SK-N-MC (cell line): ENCODE data around the gene ZNF205.

Experiments used
- EZH2 ChIP-seq: fragments of 200-600 bp; sonication (generic); IDR thresholded peaks from one replicate; pipeline ENCODE4 v1.6.1; 2017; ENCODE audit warnings: antibody characterized with exemption
- POLR2AphosphoS5 ChIP-seq: IDR thresholded peaks from 2 replicates; pipeline ENCODE4 v1.6.1; 2012; ENCODE audit warnings: mild to moderate bottlenecking, low read depth, low read length, borderline replicate concordance

- TF ChIP-seq EZH2 (no peak), POLR2AphosphoS5 (no peak)
These were observed 26.5 kb downstream of the ZNF205 start for GRCh38 chr16:3138823-3139426.
